Activated T-cell treated with anti-CD3 and anti-CD28 coated beads for 4 hours (primary cell): ENCODE results near the gene BID.

Experiments
- DNase-seq: peaks from one replicate; pipeline ENCODE4 v3.0.0-alpha.2; 2020

BID gene

GRCh38 chr22:17774206-17774925, at the start of gene BID:
Gene BID (minus strand): TSS chr22:17774469. CDS start chr22:17750116, 24,353 bp downstream.
- DNase-seq: no peak

- DNase-seq: no peak
These were observed 49.7 kb upstream of the BID start for GRCh38 chr22:17823964-17824363.

DNA sequence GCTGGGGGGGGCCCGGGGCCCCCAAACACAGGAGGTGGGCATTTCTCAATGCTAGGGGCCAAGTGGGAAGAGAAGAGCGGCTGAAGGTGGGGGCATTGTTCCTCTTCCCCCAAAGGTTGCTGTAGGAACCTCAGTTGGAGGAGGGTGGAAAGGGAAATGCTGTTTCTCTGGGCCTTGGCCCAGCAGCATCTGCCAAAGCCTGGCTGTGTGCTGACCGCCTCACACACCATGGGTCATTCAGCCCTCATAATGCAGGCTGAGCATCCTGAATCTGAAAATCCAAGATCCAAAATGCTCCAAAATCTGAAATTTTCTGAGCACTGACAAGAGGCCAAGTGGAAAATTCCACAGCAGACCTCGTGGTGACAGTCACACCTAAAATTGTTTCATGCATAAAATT, 49.0 kb upstream of the BID start:
- DNase-seq: no peak

- no peak for DNase-seq
These were observed 47.8 kb upstream of the BID start for GRCh38 chr22:17822087-17822486.

DNA sequence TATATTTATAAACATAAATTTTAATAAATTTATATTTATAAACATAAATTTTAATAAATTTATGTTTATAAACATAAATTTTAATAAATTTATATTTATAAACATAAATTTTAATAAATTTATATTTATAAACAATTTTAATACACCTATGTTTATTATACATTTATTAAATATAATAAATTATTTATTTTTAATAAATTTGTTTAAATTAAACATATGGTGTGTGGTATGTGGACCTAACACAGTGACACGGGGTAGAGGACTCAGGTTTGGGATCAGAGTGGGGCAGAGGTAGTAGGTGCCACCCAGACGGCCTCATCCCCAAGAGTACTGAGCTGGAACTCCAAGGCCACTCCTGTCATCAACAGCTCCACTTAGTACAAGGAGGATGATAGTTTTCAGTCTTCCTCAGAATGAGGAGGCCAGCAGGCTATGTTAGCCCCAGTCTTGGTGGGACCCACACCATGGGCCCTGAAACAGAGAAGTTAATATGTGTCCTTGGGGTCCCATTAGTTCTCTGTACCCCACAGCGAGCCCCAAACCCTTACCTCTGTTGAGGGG, 46.7 kb upstream of the BID start:
- no peak for DNase-seq

DNA sequence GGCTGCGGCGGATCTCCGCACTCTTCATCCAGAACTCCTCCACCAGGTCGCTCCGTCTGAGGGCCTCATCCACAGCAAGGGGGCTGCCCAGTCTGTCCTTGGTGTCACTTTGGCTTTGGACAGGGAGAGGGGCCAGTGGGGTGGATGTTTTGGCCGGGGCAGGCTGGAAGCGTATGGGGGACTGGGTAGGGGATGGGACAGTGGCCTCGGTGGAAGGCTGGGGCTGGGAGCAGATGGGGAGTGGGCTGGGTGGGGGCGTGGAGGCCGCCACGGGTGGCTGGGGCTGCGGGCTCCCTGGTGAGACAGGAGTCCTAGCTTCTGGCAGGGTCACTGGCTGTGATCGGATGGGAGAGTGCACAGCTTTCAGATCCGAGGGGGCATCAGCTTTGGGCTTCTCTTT, 44.4 kb upstream of the BID start:
- no peak for DNase-seq

DNA sequence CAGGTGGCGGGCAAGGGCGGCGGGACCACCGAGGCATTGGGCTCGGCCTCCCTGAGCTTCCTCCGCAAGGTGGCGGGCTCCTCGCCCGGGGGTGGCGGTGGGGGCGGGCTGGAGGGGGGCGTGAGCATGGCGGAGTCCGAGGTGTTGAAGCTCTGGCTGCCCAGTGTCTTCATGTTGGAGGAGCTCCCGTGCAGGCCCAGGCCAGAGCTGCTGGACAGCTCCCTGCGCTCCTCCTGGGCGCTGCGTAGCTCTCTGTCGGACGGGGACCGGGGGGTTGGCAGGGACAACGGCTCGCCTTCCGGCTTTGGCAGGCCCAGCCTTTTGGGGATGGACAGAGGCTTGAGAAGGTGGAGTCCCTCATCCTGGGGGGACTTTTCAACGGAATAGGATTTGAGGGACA, 43.9 kb upstream of the BID start:
- no peak for DNase-seq

DNA sequence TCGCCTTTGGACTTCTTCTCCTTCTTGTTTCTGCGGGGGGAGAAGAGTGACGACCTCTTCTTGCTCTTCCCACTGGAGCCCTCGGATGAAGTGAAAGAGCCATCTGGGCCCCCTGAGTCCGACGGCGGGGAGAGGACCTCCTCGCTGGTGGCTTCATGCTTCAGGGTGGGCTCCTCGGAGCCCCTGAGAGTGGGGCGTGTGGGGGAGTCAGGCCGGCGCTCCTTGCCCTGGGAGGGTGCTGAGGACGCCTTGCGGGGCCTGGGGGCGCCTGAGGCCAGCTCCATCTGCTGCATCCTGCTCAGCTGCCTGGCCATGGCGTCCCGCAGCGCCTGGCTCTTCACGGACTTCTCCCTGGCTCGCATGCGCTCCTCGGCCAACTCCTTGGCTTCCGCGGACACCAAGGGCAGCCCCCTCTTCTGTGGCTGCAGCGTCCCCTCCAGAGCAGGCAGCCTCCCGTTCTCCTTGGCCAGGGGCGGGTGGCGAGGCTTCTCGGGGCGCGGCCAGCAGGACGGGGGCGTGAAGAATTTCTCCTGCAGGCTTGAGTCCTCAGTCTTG, 43.3 kb upstream of the BID start:
- DNase-seq: no peak

DNA sequence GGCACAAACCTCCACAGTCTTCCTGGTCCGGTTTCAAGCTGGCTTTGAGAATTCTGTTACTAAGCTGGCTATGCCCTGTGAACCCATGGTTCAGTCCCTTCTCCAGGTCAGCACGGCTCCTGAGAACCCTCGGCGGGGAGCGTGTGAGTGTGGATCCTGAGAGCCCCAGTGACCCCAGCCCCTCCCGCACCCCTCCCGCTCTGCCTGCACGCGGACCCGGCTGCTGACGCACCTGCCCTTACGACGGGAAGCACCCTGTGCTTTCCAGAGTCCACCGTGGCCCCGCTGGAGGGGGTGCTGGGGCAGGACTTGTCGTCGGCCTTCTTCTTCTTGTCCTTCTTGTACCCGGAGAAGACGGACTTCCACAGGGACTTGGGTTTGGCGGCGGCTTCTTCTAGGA, 42.8 kb upstream of the BID start:
- DNase-seq: no peak

DNA sequence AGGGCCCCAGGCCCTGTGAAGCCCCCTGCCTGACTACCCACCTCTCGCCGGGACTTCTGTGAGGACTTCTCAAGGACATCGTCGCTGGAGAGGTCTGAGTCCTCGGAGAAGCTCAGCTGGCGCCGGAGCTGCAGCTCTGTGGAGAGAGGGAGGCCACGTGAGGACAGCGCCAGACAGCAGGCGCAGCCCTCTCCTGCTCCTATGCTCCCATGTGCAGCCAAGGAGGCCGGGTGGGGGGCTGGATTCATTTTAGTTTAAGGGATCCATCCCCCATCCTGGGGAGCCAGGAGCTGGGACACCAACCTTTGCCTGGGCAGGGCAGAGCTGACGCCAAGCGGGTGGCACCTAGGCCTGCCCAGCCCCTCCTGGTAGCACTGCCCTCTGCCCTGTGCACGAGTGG, 42.4 kb upstream of the BID start:
- no peak for DNase-seq

DNA sequence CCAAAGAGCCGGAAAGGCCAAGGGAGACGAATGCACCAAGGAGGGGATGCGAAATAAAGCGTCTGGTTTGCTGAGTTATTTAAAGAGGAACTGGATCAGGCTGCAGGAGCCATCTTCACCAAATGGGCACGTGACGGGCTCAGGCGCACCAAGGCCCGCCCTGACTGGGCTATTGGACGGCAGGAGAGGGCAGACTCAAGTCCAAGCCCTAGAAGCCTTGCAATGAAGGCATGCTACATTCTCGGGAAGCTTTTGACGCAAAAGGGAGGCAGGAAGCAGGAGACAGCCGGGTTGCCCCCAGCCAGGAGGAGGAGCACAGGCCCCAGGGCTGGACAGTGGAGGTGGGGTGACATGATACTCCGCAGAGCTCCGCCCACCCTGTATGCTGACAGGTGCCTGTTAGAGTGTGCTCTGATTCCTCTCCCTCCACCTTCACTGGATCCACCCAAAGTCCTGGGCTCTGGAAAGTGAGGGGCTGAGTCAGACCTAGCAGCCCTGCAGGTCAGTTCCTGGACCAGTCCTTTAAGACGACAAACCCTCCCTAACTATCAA, 41.5 kb upstream of the BID start:
- no peak for DNase-seq

DNA sequence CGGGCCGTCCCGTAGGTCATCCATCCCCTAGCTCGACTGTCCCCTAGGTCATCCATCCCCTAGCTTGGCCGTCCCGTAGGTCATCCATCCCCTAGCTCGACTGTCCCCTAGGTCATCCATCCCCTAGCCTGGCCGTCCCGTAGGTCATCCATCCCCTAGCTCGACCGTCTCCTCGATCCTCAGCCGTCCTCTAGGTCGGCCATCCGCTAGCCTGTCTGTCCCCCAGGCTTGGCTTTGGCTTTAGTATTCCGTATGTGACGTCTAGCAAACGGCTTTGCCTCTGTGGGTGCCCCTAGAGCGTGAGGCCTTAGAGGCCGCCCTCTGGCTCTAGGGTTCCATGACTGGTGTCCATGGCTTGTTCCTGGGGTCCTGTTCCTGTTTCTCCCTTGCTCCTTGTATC, 40.6 kb upstream of the BID start:
- DNase-seq: no peak

GRCh38 chr22:17814084-17814483, 39.8 kb upstream of the BID start:
- no peak for DNase-seq

DNA sequence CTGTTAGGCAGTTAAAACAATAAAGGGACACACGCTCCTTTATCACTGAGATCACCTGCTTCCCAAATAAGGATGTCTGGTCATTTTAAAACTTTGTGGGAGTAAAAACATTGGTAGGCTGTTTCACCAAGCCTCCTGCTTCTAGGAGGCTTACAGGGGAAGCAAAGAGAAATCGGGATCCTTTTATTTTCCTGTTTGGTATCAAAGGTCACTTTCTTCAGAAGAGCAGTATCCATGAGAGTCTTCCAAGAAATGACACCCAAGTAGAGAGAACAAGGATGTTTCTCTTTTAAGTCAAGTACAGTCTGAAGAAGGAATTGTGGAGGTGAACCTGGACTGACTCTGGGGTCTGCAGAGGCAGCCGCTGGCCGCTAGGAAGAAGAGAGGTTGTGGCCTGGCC, 36.9 kb upstream of the BID start:
- no peak for DNase-seq

DNA sequence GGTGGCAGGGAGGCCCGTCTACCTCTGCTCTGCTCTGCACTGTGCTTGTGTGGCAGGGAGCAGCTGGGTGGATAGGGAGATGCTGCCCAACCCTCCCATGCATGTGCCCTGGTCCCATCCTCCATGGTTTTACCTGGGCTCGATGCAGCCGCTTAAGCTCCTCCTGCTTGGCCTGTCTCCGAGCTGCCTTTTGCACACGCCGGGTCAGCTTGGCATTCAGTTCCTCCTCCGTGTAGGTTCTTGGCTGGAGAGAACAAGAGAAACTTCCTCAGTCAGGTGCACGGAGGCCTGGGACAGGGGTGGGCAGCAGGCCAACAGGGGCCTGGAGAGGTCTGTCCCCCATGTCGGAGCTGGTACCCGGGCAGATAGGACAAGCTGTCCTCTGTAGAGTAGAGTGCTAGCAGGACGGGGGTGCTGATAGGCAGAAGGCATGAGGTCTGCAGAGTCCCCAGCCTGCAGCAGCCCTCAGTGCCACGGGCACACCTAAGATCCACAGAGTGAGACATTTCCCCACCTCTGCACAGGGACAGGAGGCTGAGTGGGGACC, 36.4 kb upstream of the BID start:
- DNase-seq: no peak

- no peak for DNase-seq
These were observed 34.6 kb upstream of the BID start for GRCh38 chr22:17808693-17809403.

GRCh38 chr22:17807578-17808410, 33.5 kb upstream of the BID start:
- DNase-seq: no peak

DNA sequence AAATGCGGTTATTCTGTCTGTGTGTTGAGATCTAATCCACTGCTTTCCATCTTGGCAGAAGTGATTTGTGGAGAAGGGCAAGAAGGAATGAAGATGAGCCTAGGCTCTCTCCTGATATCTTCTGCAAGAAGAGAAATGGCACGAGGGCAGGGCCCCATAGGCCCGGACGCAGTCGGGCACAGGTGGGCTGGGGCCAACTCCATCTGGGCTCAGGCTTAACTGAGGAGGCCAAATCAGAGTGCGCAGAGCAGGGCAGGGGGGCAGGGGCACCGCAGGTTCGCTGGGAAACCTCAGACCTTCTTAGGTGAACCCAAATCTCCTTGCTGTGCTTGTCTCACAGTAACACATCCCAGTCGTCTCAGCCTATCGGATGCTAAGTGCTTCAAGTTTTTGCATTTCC, 32.8 kb upstream of the BID start:
- DNase-seq: no peak

GRCh38 chr22:17806437-17806836, 32.2 kb upstream of the BID start:
- no peak for DNase-seq

DNA sequence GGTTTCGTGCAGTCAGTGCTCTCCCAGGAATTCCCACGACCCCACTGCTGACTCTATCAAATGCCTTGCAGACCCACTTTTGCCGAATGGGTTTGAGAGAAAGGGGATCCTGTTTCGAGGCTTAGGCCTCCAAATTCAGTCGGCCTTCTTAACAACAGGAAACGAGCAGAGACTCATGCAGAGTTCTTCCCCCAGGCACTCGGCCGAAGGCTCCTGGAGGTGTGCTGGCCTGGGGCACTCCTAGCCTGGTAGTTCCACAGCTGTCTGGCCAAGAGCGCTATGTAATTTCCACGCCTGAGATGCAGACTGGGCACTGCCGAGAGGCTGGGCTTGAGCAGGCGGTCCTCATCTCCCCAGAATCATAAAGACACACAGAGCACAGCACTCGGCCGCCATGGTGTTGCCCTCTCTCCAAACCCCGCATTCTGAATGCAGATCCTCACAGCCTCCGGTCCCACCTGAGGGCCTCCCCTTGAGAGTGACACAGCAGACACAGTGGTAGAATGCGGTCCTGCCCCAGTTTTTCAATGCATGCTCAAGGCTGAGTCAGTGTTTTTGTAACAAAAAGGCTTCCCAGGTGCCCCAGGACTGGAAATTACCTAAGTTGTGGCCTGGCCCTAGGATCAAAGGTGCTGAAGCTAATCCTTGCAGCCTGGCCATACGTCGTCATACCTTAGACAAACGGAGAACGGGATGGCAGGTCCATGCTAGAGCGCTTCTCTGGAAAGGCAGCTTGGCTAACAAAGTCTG, 30.2 kb upstream of the BID start:
- DNase-seq: no peak

DNA sequence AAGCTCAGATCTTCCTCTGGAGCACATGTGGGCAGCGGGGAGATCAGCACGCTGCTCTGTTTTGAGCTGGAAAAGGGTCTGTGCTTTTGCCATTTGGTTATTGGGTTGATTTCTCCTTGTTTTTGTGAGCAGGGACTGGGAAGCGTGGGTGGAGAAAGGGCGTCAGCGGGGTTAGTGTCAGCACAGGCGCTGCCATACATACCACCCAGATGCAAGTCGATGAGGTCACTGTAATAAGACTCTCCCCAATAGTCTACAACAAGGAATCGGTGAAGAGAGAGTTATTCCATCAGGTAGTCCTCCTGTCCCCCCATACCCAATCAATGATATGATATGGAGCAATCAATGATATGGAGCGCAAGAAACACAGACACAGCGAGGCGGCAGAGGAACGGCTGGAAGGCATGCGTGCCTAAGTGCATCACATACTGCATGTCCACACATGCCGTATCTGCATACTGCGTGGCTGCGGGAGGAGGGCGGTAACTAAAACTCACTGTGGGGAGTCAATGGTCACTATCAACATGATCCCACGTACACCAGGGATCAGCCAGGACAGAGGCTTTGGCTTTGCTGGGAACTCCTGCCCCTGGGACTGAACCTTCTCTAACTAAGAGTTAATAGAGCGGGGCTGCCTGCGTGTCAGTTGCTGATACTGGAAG, 29.5 kb upstream of the BID start:
- DNase-seq: no peak
